Hematopoietic multipotent progenitor cell (in vitro differentiated cells): ENCODE measurements around the gene SLC25A15. TPM values are rescaled to one million over a fixed set of nuclear protein-coding genes. Genes with fewer than 3 reads are reported as not detected.
A peak's percentile ranks its signal among the peaks of the same experiment; 100 is the strongest.
"Not testable (repeated sequence)": the region's sequence is repeated elsewhere in the genome, so short reads cannot be mapped to it uniquely, and the experiment has no call there.

Source experiments
- DNase-seq, 3 donors: peaks; one replicate each; pipeline ENCODE4 v3.0.0-alpha.2; 2011 to 2015; ENCODE audit warnings: low read depth in 2 of 3, low spot score in 2 of 3
- small RNA-seq: library from RNA; depleted of rRNA; stranded (forward); fragments of <200 nt; gene quantifications from one replicate; pipeline ENCODE3, GENCODE V24; 2012
- total RNA-seq: library from RNA; depleted of rRNA; stranded (reverse); fragments of >200 nt; gene quantifications from one replicate; pipeline ENCODE4 v1.2.3, GENCODE V29; 2012

SLC25A15 gene
- total RNA-seq, 1 donor, result 21.5 TPM

DNA sequence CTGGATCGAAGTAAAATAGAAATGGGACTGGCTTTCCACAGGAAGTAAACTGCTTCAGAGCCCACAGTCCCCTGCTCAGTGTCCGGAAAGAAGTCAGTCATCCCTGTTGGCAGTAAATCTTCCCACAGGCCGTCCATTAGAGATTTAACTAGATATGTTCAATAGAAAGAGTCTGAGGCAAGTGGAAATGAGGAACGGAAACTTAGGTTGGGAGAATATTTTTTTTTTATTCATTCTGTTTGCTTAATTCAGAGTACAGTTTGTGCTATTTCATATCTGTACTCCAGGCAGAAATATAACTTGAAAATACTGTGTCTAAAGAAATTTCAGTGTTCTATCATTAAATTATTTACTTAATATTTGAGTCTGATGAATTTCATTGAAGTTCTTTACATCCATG, 22.7 kb downstream of the SLC25A15 start:
- DNase-seq, result no peak

DNA sequence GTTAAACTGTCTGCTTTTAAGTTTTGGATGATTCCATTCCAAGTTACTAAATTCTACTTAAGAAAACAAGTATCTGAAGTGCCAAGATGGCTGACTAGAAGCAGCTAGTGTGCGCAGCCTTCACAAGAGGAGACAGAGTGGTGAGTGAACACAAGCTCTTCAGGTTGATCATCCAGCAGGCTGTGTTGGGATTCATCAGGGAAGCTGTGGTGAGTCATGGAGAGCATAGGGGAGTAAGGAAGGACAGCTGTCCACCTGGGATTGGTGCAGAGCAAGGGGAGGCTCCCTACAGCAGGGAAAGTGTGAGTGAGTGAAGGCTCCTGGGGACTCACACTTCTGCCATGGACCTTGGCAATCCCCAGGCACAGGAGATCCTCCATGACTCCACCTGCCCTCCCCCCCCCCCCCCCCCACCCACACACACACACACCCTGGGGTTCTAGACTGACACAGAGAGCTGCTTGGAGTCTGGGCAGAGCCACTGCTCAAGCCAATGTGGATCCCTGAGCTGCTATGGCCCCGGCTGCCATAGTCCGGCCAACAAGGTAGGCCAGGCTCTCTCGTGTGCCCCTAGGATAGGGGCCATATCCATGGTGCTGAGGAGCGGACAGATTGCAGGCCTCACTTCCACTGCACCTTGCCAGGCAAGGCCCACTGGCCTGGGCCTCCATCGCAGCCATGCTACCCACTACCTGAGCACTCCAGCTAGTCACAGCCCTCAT, 23.5 kb downstream of the SLC25A15 start:
- DNase-seq, result no peak

DNA sequence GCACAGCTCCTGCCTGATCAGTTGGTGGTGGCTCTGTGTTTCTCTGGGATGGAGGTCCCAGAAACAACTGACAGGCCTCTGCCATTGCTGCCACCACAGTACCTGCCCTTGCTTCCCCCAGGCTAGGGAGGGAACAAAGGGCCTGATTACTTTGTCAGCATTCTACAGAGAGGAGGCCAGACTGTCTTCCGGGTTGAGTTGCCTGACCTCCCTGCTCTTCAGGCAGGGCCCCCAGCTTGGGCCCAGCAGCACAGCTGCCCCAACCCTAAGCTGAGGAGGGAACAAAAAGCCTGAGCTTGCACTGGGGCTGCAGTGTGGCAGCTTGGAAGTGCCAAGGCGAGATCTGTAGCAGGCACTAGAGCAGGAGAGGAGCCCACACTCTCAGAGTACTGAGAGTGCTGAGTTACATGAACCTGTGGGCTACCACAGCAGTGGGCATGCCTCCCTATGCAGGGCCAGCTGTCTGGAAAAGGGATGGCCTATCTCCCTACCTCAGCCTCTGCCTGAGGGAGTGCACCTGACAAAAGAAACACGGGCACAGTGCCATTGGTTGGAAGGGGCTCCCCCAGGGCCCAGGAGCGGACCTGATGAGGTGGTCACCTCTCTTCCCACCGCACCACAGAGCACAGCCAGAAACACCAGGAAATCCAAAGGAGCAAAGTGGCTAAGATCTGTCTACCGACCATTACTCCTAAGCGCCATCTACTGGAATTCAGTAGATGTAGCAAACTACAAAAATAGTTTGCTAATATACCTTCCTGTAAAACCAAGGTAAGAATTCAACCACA, 24.4 kb downstream of the SLC25A15 start:
- no peak for DNase-seq

DNA sequence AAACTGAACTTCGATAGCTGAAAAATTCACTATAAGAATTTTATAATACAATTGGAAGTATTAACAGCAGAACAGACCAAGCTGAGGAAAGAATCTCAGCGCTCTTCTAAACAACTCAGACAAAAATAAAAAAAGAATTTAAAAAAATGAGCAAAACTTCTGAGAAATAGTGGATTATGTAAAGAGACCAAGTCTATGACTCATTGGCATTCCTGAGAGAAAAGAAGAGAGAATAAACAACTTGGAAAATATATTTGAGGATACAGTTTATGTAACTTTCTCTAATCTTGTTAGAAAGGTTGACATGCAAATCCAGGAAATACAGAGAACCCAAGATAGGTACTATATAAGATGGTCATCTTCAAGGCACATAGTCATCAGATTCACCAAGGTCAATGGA, 25.4 kb downstream of the SLC25A15 start:
- DNase-seq, result no peak

DNA sequence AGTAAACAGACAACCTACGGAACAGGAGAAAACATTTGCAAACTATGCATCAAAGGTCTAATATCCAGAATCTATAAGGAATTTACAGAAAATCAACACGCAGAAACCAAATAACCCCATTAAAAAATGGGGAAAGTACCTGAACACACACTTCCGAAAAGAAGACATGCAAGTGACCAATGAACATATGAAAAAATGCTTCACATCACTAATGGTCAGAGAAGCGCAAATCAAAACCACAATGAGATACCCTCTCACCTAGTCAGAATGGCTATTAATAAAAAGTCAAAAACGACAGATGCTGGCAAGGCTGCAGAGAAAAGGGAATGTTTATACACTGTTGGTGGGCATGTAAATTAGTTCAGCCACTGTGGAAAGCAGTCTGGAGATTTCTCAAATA, 29.5 kb downstream of the SLC25A15 start:
- DNase-seq, result no peak

DNA sequence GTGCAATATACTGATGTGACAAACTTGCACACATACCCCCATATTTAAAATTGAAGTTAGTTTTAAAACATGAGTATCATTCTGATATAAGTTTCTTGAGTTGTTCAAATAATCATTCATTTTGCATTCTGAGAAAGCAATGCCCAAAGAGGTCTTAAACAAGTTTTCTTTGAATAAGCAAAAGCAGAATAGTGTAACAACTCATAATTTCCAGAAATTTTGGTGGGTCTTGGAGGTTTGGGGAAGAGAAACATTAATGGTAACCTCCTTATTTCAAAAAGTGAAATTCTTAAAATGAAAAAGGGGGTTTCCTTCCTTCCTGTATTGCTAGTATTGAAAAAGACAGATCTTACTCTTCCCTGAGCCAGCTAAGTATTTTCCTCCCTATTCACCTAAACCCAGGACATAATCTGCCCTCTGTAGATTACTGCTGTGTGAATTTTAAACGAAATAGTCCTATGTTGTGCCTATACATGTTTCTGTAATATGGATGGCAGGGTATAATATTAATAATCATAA, 30.4 kb downstream of the SLC25A15 start:
- DNase-seq, result no peak

DNA sequence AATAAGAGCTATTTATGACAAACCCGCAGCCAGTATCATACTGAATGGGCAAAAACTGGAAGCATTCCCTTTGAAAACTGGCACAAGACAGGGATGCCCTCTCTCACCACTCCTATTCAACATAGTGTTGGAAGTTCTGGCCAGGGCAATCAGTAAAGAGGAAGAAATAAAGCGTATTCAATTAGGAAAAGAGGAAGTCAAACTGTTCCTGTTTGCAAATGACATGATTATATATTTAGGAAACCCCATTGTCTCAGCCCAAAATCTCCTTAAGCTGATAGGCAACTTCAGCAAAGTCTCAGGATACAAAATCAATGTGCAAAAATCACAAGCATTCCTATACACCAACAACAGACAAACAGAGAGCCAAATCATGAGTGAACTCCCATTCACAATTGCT, 50.3 kb downstream of the SLC25A15 start:
- peak in 1 of 3 donors; percentile 5 for DNase-seq

DNA sequence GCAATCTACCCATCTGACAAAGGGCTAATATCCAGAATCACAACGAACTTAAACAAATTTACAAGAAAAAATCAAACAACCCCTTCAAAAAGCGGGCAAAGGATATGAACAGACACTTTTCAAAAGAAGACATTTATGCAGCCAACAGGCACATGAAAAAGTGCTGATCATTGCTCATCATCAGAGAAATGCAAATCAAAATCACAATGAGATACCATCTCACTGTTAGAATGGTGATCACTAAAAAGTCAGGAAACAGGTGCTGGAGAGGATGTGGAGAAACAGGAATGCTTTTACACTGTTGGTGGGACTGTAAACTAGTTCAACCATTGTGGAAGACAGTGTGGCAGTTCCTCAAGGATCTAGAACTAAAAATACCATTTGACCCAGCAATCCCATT, 51.5 kb downstream of the SLC25A15 start:
- not testable (repeated sequence) for DNase-seq

Small RNA genes within 50 kb of the gene (small RNA-seq; reads per million reads assigned to genes)
- not detected for gene MIR621

Other genes starting within 250 kb of the SLC25A15 start
- gene FOXO1, start 123.0 kb upstream of the SLC25A15 start, total RNA-seq, result 21.8 TPM
- gene MRPS31, start 18.4 kb upstream of the SLC25A15 start, total RNA-seq, result 8.9 TPM
- gene ELF1, start 229.7 kb downstream of the SLC25A15 start, total RNA-seq, result 163 TPM